Measurements from ENCODE around the gene TSSK6.

Gene TSSK6

DNA sequence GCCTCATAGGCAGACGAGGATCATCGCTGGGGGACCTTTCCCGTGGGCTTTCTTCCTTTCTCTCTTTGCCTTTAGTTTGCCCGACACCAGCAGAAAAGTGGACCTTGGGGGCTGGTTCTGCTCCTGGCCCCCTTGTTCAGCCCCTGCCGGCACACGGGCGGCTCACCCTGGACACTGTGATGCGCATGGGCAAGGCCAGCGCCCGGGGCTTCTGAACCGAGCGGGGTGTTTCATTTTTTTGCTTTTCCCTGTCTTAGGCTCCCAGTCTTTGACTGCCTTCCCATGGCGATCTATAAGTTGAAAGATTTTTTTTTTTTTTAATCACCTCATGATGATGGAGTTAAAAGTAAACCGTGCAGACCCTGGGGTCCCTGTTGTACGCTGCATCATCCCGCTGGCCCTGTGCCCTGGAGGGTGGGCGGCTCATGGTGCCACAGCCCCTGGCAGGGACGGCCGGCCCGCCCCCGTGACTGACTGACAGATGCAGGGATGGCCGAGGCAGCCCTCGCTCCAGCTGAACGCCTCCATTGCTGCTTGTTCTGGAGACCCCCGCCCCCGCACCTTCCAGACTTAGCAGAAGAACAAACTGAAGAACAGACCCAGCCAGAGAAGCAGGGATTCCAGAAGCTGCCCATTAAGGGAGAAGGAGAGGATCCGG lies 9.6 kb downstream of the TSSK6 start:
- H3K4me1 ChIP-seq (ENCODE audit: control insufficient read depth in 2 of 2, insufficient read depth in 2 of 2, low read length in 2 of 2): no peaks in the 10 kb centered on the region
- no peak overlapping the region for H3K9ac ChIP-seq (ENCODE audit: low read depth in 1 of 2, low read length in 2 of 2)
- H3K4me3 ChIP-seq (ENCODE audit: low read length in 2 of 2): no peak overlapping the region
- no peak overlapping the region for H3K27ac ChIP-seq (ENCODE audit: low read depth in 2 of 2, low read length in 2 of 2)
- H3K9me3 ChIP-seq (ENCODE audit: control insufficient read depth in 2 of 2, low read length in 2 of 2): no peaks in the 10 kb centered on the region
- H3K36me3 ChIP-seq (ENCODE audit: control insufficient read depth in 2 of 2, insufficient read depth in 2 of 2, low read length in 2 of 2): peaks cover 48 to 55% of the 10 kb centered on the region in 2 donors
- no peaks in the 10 kb centered on the region for H3K27me3 ChIP-seq (ENCODE audit: control insufficient read depth in 2 of 2, insufficient read depth in 2 of 2, low read length in 2 of 2)

DNA sequence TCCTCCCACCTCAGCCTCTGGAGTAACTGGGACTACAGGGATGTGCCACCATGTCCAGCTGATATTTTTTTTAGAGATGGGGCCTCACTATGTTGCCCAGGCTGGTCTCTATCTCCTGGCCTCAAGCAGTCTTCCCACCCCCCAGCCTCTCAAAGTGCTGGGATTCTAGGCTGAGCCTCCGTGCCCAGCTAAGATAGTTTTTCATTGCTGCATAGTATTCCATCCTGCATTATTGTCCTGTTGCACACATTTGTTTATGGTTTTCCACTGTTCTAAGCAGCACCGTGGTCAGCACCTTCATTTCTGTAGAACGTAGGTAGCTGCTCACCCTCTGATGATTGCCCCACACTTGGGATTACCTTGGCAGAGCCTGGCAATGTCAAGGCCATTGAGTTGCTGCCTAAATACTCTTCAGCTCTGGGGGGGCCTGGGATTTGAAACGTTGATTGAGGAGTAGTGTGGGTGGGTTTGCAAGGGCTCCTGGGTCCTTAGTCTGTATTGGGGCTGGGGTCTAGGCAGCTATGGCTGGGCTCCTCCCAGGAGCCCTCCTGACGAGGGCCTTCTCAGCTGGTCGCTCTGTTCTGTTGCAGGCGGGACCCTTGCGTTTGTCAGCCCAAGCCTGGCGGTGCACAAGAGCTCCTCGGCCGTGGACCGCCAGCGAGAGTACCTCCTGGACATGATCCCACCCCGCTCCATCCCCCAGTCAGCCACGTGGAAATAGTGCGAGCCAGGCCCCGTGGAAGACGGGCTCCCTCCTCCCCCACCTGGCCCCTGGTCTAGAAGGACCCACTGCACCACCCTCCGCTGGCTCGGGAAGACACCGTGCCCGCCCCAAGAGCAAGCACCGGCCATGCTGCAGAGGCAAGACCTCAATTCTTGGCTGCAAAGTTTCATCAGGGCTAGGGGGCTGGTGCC lies 10.3 kb downstream of the TSSK6 start:
- no peak overlapping the region for H3K4me3 ChIP-seq (ENCODE audit: low read length in 2 of 2)
- peaks cover 54 to 62% of the 10 kb centered on the region in 2 donors for H3K36me3 ChIP-seq (ENCODE audit: control insufficient read depth in 2 of 2, insufficient read depth in 2 of 2, low read length in 2 of 2)
- H3K9me3 ChIP-seq (ENCODE audit: control insufficient read depth in 2 of 2, low read length in 2 of 2): no peaks in the 10 kb centered on the region
- no peak overlapping the region for H3K9ac ChIP-seq (ENCODE audit: low read depth in 1 of 2, low read length in 2 of 2)
- H3K27me3 ChIP-seq (ENCODE audit: control insufficient read depth in 2 of 2, insufficient read depth in 2 of 2, low read length in 2 of 2): no peaks in the 10 kb centered on the region
- H3K4me1 ChIP-seq (ENCODE audit: control insufficient read depth in 2 of 2, insufficient read depth in 2 of 2, low read length in 2 of 2): no peaks in the 10 kb centered on the region
- no peak overlapping the region for H3K27ac ChIP-seq (ENCODE audit: low read depth in 2 of 2, low read length in 2 of 2)

DNA sequence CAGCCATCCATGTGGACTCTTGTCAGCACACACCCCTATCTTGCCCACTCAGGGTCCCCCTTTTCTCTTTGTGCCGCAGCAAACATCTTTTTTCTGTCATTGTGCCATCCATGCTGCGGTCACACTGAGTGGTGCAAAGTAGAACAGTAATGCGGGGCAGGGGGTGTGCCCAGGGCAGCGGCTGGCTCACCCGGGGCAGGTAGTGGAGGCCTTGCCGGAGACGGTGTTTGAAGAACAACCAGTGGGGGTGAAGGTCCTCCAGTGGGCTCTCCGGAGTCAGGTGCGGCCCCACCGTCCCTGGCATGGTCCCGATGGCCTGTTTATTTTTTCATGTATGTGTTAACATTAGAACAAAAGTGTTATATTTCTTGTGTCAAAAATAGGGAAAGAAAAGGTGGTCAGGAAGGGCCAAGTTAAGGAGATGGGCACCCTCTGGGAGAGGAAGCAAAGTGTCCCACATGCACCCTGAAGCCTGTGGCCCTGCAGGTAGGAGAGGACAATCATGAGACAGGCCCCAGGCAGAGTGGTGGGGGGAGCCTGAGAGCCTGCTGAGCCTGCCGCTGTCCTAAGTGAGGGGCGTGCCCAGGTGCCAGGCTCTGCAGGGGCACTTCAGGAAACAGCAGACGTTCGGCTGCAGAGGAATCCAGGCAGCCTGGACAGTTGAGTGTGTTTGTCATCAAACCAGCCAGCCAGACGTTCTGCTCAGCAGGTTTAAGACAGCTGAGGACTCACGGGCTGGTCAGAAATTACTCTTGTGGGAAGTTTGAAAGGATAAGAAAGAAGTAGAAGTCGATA lies 12.3 kb downstream of the TSSK6 start:
- H3K4me1 ChIP-seq (ENCODE audit: control insufficient read depth in 2 of 2, insufficient read depth in 2 of 2, low read length in 2 of 2): no peaks in the 10 kb centered on the region
- H3K36me3 ChIP-seq (ENCODE audit: control insufficient read depth in 2 of 2, insufficient read depth in 2 of 2, low read length in 2 of 2): peaks cover 70 to 82% of the 10 kb centered on the region in 2 donors
- no peaks in the 10 kb centered on the region for H3K9me3 ChIP-seq (ENCODE audit: control insufficient read depth in 2 of 2, low read length in 2 of 2)
- no peak overlapping the region for H3K9ac ChIP-seq (ENCODE audit: low read depth in 1 of 2, low read length in 2 of 2)
- H3K27ac ChIP-seq (ENCODE audit: low read depth in 2 of 2, low read length in 2 of 2): no peak overlapping the region
- no peak overlapping the region for H3K4me3 ChIP-seq (ENCODE audit: low read length in 2 of 2)
- no peaks in the 10 kb centered on the region for H3K27me3 ChIP-seq (ENCODE audit: control insufficient read depth in 2 of 2, insufficient read depth in 2 of 2, low read length in 2 of 2)

DNA sequence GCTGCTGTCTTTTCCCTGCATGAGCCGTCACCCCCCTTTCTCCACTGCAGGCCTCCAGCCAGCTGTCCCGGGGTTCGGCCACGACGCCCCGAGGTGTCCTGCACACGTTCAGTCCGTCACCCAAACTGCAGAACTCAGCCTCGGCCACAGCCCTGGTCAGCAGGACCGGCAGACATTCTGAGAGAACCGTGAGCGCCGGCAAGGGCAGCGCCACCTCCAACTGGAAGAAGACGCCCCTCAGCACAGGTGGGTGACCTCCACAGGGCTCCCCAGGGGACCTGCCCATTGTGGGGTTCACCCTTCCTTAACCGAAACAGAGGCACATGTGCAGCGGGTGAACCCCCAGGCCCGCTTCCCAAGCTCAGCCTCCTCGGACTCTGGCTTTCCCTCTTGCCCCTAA lies 13.1 kb downstream of the TSSK6 start:
- no peaks in the 10 kb centered on the region for H3K4me1 ChIP-seq (ENCODE audit: control insufficient read depth in 2 of 2, insufficient read depth in 2 of 2, low read length in 2 of 2)
- no peak overlapping the region for H3K27ac ChIP-seq (ENCODE audit: low read depth in 2 of 2, low read length in 2 of 2)
- H3K9me3 ChIP-seq (ENCODE audit: control insufficient read depth in 2 of 2, low read length in 2 of 2): no peaks in the 10 kb centered on the region
- no peak overlapping the region for H3K9ac ChIP-seq (ENCODE audit: low read depth in 1 of 2, low read length in 2 of 2)
- no peak overlapping the region for H3K4me3 ChIP-seq (ENCODE audit: low read length in 2 of 2)
- H3K27me3 ChIP-seq (ENCODE audit: control insufficient read depth in 2 of 2, insufficient read depth in 2 of 2, low read length in 2 of 2): no peaks in the 10 kb centered on the region
- H3K36me3 ChIP-seq (ENCODE audit: control insufficient read depth in 2 of 2, insufficient read depth in 2 of 2, low read length in 2 of 2): peaks cover 73 to 87% of the 10 kb centered on the region in 2 donors

DNA sequence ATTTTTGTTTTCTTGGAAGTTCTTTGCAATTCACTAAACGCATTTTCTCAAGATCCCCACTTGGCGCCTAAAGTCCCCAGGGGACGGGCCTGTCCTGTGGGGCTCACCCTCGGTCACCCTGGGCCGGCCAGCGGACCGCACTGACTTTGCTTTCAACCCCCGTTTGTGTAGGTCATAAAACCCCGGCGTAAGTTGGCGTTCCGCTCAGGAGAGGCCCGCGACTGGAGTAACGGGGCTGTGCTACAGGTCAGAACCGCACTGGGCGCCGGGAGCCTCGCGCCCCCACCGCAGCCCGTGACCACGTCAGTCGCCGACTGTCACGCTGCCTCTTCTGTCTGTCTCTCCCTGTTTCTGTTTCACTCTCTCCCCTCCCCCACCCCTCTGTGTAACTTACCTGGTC lies 13.6 kb downstream of the TSSK6 start:
- no peak overlapping the region for H3K4me3 ChIP-seq (ENCODE audit: low read length in 2 of 2)
- H3K9ac ChIP-seq (ENCODE audit: low read depth in 1 of 2, low read length in 2 of 2): no peak overlapping the region
- H3K27me3 ChIP-seq (ENCODE audit: control insufficient read depth in 2 of 2, insufficient read depth in 2 of 2, low read length in 2 of 2): no peaks in the 10 kb centered on the region
- peaks cover 74 to 86% of the 10 kb centered on the region in 2 donors for H3K36me3 ChIP-seq (ENCODE audit: control insufficient read depth in 2 of 2, insufficient read depth in 2 of 2, low read length in 2 of 2)
- H3K9me3 ChIP-seq (ENCODE audit: control insufficient read depth in 2 of 2, low read length in 2 of 2): no peaks in the 10 kb centered on the region
- H3K27ac ChIP-seq (ENCODE audit: low read depth in 2 of 2, low read length in 2 of 2): no peak overlapping the region
- H3K4me1 ChIP-seq (ENCODE audit: control insufficient read depth in 2 of 2, insufficient read depth in 2 of 2, low read length in 2 of 2): no peaks in the 10 kb centered on the region

DNA sequence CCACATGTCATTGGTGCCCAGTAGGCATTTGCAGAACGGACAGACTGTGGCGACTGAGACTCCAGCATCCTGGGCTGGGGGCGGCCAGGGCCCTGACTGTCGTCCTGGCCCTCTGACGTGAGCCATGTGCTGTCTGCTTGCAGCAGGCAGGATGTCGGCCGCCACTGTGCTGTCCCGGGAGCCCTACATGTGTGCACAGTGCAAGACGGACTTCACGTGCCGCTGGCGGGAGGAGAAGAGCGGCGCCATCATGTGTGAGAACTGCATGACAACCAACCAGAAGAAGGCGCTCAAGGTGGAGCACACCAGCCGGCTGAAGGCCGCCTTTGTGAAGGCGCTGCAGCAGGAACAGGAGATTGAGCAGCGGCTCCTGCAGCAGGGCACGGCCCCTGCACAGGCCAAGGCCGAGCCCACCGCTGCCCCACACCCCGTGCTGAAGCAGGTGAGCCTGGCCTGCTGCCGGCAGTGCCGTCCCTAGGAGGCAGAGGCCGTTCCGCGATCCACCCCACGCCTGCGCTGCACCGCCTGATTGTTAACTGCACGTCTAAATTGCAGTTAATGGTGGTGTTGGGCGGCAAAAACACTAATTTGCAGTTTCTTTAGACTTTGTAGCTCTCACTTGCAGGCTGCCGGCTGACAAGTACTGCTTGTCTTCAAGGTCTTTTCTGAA lies 14.2 kb downstream of the TSSK6 start:
- Histone ChIP-seq H3K9ac (ENCODE audit: low read depth in 1 of 2, low read length in 2 of 2) (no peak overlapping the region), H3K27ac (ENCODE audit: low read depth in 2 of 2, low read length in 2 of 2) (no peak overlapping the region), H3K4me1 (ENCODE audit: control insufficient read depth in 2 of 2, insufficient read depth in 2 of 2, low read length in 2 of 2) (no peaks in the 10 kb centered on the region), H3K27me3 (ENCODE audit: control insufficient read depth in 2 of 2, insufficient read depth in 2 of 2, low read length in 2 of 2) (no peaks in the 10 kb centered on the region), H3K36me3 (ENCODE audit: control insufficient read depth in 2 of 2, insufficient read depth in 2 of 2, low read length in 2 of 2) (peaks cover 76 to 88% of the 10 kb centered on the region in 2 donors), H3K4me3 (ENCODE audit: low read length in 2 of 2) (no peak overlapping the region), H3K9me3 (ENCODE audit: control insufficient read depth in 2 of 2, low read length in 2 of 2) (no peaks in the 10 kb centered on the region)

DNA sequence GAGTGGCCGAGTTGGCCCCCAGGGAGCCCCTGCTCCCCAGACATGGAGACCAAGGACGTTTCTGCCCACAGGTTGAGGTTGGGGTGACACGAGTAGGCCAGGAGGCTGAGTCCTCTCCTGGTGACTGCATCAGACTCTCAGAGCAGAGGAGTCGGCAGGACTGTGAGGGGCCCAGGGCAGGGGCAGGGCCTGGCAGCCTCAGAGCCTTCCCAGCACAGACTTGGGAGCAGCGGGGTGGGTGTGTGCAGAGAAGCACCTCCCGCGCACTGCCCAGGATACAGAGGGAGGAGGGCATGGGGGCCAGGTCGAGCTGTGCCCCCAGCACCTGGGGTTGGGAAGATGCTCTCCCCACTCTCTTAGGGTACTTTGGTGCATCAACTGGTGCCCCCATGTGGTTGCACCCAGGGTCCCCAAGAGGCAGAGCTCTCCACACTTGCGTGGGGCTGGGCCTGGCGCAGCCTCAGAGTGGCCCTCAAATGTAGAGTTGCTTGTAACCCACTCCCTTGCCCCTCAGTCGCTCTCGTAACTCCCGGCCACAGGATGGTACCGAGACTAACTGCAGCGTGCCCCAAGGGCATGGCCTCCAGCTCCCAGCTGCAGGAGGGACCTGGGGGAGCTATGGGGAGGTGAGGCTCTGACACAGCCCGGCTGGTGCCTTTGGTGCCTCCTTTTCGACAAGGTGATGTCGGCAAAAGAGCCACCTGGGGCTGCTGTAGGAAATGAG lies 15.9 kb downstream of the TSSK6 start:
- no peak overlapping the region for H3K9ac ChIP-seq (ENCODE audit: low read depth in 1 of 2, low read length in 2 of 2)
- peaks cover 75 to 87% of the 10 kb centered on the region in 2 donors for H3K36me3 ChIP-seq (ENCODE audit: control insufficient read depth in 2 of 2, insufficient read depth in 2 of 2, low read length in 2 of 2)
- H3K27me3 ChIP-seq (ENCODE audit: control insufficient read depth in 2 of 2, insufficient read depth in 2 of 2, low read length in 2 of 2): no peaks in the 10 kb centered on the region
- no peaks in the 10 kb centered on the region for H3K4me1 ChIP-seq (ENCODE audit: control insufficient read depth in 2 of 2, insufficient read depth in 2 of 2, low read length in 2 of 2)
- H3K4me3 ChIP-seq (ENCODE audit: low read length in 2 of 2): no peak overlapping the region
- no peak overlapping the region for H3K27ac ChIP-seq (ENCODE audit: low read depth in 2 of 2, low read length in 2 of 2)
- H3K9me3 ChIP-seq (ENCODE audit: control insufficient read depth in 2 of 2, low read length in 2 of 2): no peaks in the 10 kb centered on the region

DNA sequence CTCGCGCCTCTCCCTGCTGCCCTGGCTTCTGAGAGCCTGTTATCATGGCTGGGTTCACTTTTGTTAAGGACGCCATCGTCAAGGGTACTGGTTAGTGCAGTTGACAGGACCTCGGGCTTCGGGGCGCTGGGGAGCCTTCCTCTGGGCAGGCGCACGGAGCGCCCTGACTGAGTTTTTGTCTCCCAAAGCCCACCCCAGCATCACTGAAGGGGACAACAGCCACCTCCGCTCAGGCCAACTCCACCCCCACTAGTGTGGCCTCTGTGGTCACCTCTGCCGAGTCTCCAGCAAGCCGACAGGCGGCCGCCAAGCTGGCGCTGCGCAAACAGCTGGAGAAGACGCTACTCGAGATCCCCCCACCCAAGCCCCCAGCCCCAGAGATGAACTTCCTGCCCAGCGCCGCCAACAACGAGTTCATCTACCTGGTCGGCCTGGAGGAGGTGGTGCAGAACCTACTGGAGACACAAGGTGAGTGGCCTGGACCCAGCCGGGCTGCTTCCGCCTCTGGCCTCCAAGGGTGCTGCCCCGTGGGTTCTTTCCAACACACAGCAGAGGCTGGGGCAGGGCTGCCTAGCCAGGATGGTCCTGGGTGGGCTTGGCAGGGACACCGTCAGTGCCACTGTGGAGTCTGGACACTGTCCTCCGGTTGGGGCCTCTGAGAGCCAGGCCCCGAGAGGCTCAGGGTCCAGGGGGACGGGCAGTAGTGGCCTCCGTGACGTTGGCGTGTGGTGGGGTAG lies 16.9 kb downstream of the TSSK6 start:
- Histone ChIP-seq H3K36me3 (ENCODE audit: control insufficient read depth in 2 of 2, insufficient read depth in 2 of 2, low read length in 2 of 2) (peaks cover 78 to 85% of the 10 kb centered on the region in 2 donors), H3K27ac (ENCODE audit: low read depth in 2 of 2, low read length in 2 of 2) (no peak overlapping the region), H3K27me3 (ENCODE audit: control insufficient read depth in 2 of 2, insufficient read depth in 2 of 2, low read length in 2 of 2) (no peaks in the 10 kb centered on the region), H3K9ac (ENCODE audit: low read depth in 1 of 2, low read length in 2 of 2) (no peak overlapping the region), H3K4me1 (ENCODE audit: control insufficient read depth in 2 of 2, insufficient read depth in 2 of 2, low read length in 2 of 2) (no peaks in the 10 kb centered on the region), H3K4me3 (ENCODE audit: low read length in 2 of 2) (no peak overlapping the region), H3K9me3 (ENCODE audit: control insufficient read depth in 2 of 2, low read length in 2 of 2) (no peaks in the 10 kb centered on the region)
